Kidney capillary endothelial cell (primary cell): ENCODE results near the gene SYMPK.
A peak's percentile ranks its signal among the peaks of the same experiment; 100 is the strongest.
"Not testable (repeated sequence)": the region's sequence is repeated elsewhere in the genome, so short reads cannot be mapped to it uniquely, and the experiment has no call there.

Source experiments
- DNase-seq: peaks from one replicate; pipeline ENCODE4 v3.0.0-alpha.2; 2018; ENCODE audit warnings: low spot score

SYMPK gene

GRCh38 chr19:45804140-45804958, 58.6 kb downstream of the SYMPK start:
- DNase-seq, result no peak

GRCh38 chr19:45801603-45802175, 61.3 kb downstream of the SYMPK start:
- no peak for DNase-seq

GRCh38 chr19:45800070-45800553, 62.8 kb downstream of the SYMPK start:
- DNase-seq, result no peak

- DNase-seq, result not testable (repeated sequence)
Measured at GRCh38 chr19:45799541-45799940, 63.4 kb downstream of the SYMPK start.

GRCh38 chr19:45798995-45799517, 63.9 kb downstream of the SYMPK start:
- peak; percentile 81 for DNase-seq

- DNase-seq, result no peak
Measured at GRCh38 chr19:45794627-45795026, 68.3 kb downstream of the SYMPK start.

GRCh38 chr19:45793876-45794275, 69.1 kb downstream of the SYMPK start:
- no peak for DNase-seq

GRCh38 chr19:45793178-45793564, 69.8 kb downstream of the SYMPK start:
- no peak for DNase-seq

- peak; percentile 99 for DNase-seq
Measured at GRCh38 chr19:45792470-45793177, 70.3 kb downstream of the SYMPK start, which contains the start of gene DMWD. TSS of gene DMWD (minus strand) at chr19:45792845. CDS start at chr19:45792756, 89 bp downstream.

- DNase-seq, result no peak
Measured at GRCh38 chr19:45791744-45792469, 71.0 kb downstream of the SYMPK start.

GRCh38 chr19:45790942-45791341, 72.0 kb downstream of the SYMPK start:
- no peak for DNase-seq

- no peak for DNase-seq
Measured at GRCh38 chr19:45789035-45789786, 73.7 kb downstream of the SYMPK start.

GRCh38 chr19:45786533-45786894, 76.4 kb downstream of the SYMPK start:
- no peak for DNase-seq

- DNase-seq, result no peak
Measured at GRCh38 chr19:45785781-45786532, 77.0 kb downstream of the SYMPK start.

- no peak for DNase-seq
Measured at GRCh38 chr19:45785097-45785496, 77.8 kb downstream of the SYMPK start.

- DNase-seq, result no peak
Measured at GRCh38 chr19:45784096-45784495, 78.9 kb downstream of the SYMPK start.

- DNase-seq, result no peak
Measured at GRCh38 chr19:45782820-45783785, 79.8 kb downstream of the SYMPK start.

GRCh38 chr19:45782162-45782691, 80.7 kb downstream of the SYMPK start, which contains the start of gene DMPK:
TSS of gene DMPK (minus strand) at chr19:45782490. CDS start at chr19:45782352, 138 bp downstream.
- no peak for DNase-seq
